HG03354 (cell line): ENCODE measurements around the gene BBS9.
"Not testable (repeated sequence)": the region's sequence is repeated elsewhere in the genome, so short reads cannot be mapped to it uniquely, and the experiment has no call there.

Experiments used
- ATAC-seq: cut with Tn5 transposase; IDR thresholded peaks from one replicate; pipeline ENCODE4 v1.9.1; 2021; ENCODE audit warnings: mild to moderate bottlenecking; ENCODE audit not compliant: unreplicated experiment, poor library complexity, severe bottlenecking

BBS9 gene

GRCh38 chr7:33128990-33129805 lies at the start of gene BBS9:
Gene BBS9, plus strand, starts transcription at chr7:33129564. Its CDS starts 16,689 bp downstream, at chr7:33146253.
- peak; percentile 100 for ATAC-seq

GRCh38 chr7:33079763-33080690 lies 49.3 kb upstream of the BBS9 start:
- no peak for ATAC-seq

GRCh38 chr7:33087356-33087755 lies 42.0 kb upstream of the BBS9 start:
- no peak for ATAC-seq

GRCh38 chr7:33087858-33088257 lies 41.5 kb upstream of the BBS9 start:
- ATAC-seq, result no peak

GRCh38 chr7:33089142-33089541 lies 40.2 kb upstream of the BBS9 start:
- no peak for ATAC-seq

GRCh38 chr7:33091111-33091531 lies 38.2 kb upstream of the BBS9 start:
- no peak for ATAC-seq

- ATAC-seq, result no peak
These were observed 37.6 kb upstream of the BBS9 start for GRCh38 chr7:33091641-33092191.

- no peak for ATAC-seq
These were observed 36.1 kb upstream of the BBS9 start for GRCh38 chr7:33093266-33093665.

GRCh38 chr7:33094745-33095275 lies 34.6 kb upstream of the BBS9 start:
- ATAC-seq, result not testable (repeated sequence)

- no peak for ATAC-seq
These were observed 30.0 kb upstream of the BBS9 start for GRCh38 chr7:33099154-33099940.

GRCh38 chr7:33100770-33101169 lies 28.6 kb upstream of the BBS9 start:
- ATAC-seq, result no peak

GRCh38 chr7:33101906-33102305 lies 27.5 kb upstream of the BBS9 start:
- no peak for ATAC-seq

GRCh38 chr7:33107136-33108066 lies 22.0 kb upstream of the BBS9 start:
- peak; percentile 33 for ATAC-seq

- ATAC-seq, result peak; percentile 28
These were observed 20.8 kb upstream of the BBS9 start for GRCh38 chr7:33108554-33109004.

- ATAC-seq, result peak; percentile 86
These were observed 20.2 kb upstream of the BBS9 start, which contains the start of gene RP9 for GRCh38 chr7:33109005-33109757. Gene RP9, minus strand, starts transcription at chr7:33109404. Its CDS starts 32 bp downstream, at chr7:33109372.

GRCh38 chr7:33109758-33110238 lies 19.6 kb upstream of the BBS9 start:
- ATAC-seq, result no peak

GRCh38 chr7:33111614-33112013 lies 17.8 kb upstream of the BBS9 start:
- no peak for ATAC-seq
